GM21423 (cell line): ENCODE measurements around the gene PLEKHA4.
"Not testable (repeated sequence)": the region's sequence is repeated elsewhere in the genome, so short reads cannot be mapped to it uniquely, and the experiment has no call there.

ENCODE experiments used
- ATAC-seq: cut with Tn5 transposase; IDR thresholded peaks from one replicate; pipeline ENCODE4 v1.9.1; 2021; ENCODE audit warnings: mild to moderate bottlenecking, moderate library complexity; ENCODE audit not compliant: unreplicated experiment

Gene PLEKHA4

GRCh38 chr19:48802623-48803022 is 65.8 kb downstream of the PLEKHA4 start:
- ATAC-seq, result no peak

GRCh38 chr19:48799358-48800300 is 68.8 kb downstream of the PLEKHA4 start:
- ATAC-seq, result no peak

GRCh38 chr19:48798937-48799336 is 69.5 kb downstream of the PLEKHA4 start:
- no peak for ATAC-seq

GRCh38 chr19:48797103-48797502 is 71.3 kb downstream of the PLEKHA4 start:
- ATAC-seq, result no peak

GRCh38 chr19:48796298-48797083 is 71.9 kb downstream of the PLEKHA4 start:
- no peak for ATAC-seq

- no peak for ATAC-seq
These were observed 72.7 kb downstream of the PLEKHA4 start for GRCh38 chr19:48795685-48796070.

- ATAC-seq, result peak; percentile 77
These were observed 73.2 kb downstream of the PLEKHA4 start for GRCh38 chr19:48795055-48795684.

GRCh38 chr19:48794291-48794690 is 74.1 kb downstream of the PLEKHA4 start:
- no peak for ATAC-seq

- no peak for ATAC-seq
These were observed 75.1 kb downstream of the PLEKHA4 start for GRCh38 chr19:48793271-48793670.

- not testable (repeated sequence) for ATAC-seq
These were observed 81.1 kb downstream of the PLEKHA4 start for GRCh38 chr19:48787331-48787730.
